CD4-positive, alpha-beta T cell treated with Interleukin-10 for 1 hour (primary cell): ENCODE measurements around the gene ZP3.
"Not testable (repeated sequence)": the region's sequence is repeated elsewhere in the genome, so short reads cannot be mapped to it uniquely, and the experiment has no call there.

Experiments
- DNase-seq: peaks from one replicate; pipeline ENCODE4 v3.0.0-alpha.2; 2020

Gene ZP3

DNA sequence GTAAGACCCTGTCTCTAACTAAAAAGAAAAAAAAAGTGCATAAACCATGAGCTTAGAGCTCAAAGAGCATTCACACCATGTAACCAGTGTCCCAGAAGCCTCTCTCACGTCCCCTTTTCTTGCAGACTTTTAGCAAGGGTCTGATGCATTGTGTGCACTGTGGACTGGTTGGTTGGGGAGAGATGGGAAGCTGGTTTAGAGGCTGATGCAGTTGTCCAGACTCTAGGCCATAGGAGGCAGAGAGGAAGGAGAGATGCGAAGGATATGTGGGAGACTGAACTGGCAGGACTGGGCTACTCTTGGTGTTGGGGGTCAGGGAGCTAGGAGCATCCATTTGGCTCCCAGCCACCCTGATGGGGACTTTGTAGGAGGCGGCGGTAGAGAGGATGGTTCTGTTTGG, 17.0 kb upstream of the ZP3 start:
- no peak for DNase-seq

DNA sequence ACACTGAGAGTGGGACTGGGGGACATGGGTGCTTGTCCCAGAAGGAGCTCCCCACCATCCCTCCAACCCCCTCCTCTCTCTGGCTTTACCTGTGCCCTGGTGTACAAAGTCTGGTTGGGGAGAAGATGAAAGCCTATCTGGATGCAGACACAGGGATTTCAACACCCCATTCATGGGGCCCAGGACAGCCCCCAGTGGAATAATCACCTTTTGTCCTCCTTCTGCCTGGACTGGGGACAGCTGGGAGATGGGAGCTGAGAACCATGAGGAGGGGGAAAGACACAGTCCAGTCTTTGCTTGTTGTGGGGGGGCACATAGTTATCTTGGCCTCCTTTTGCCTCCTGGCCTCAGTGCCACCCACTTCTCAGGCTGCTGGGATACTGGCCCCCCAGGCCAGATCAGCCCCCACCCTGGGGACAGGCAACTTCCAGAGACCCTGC, 16.6 kb upstream of the ZP3 start:
- DNase-seq: no peak

DNA sequence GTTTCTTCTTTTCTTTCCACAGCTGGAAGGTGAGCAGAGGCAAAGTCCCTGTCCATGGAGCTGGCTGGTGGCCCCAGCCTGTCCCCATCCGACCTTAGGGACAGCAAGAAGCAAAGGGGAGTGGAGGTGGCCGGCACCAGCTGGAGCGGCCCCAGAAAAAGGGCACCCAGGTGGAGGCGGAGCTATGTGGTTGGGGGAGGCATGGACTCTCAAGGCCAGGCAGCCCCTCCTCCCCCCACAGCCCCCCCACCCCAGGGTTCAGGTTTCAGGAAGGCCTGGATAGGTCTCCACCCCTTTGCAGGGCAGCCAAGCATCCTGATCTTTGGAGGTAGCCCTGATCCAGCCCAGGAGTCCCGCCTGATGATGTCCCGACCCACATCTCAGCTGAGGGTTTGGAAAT, 15.2 kb upstream of the ZP3 start, which contains the start of gene SSC4D:
SSC4D (minus strand) TSS at position 161 of the 400 bp plus-strand sequence. CDS start 5,258 bp downstream, outside the sequence.
- no peak for DNase-seq

DNA sequence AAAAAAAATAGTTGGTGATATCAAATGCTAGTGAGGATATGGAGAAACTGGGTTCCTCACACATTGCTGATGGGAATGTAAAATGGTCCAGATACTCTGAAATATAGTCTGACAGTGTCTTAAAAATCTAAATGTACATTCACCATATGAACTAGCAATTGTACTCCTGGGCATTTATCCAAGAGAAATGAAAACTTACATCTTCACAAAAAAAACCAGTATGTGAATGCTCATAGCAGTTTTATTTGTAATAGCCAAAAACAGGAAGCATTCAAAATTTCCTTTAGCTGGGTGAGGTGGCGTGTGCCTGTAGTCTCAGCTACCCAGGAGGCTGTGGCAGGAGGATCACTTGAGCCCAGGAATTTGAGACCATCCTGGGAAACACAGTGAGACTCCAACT, 13.1 kb upstream of the ZP3 start:
- no peak for DNase-seq

DNA sequence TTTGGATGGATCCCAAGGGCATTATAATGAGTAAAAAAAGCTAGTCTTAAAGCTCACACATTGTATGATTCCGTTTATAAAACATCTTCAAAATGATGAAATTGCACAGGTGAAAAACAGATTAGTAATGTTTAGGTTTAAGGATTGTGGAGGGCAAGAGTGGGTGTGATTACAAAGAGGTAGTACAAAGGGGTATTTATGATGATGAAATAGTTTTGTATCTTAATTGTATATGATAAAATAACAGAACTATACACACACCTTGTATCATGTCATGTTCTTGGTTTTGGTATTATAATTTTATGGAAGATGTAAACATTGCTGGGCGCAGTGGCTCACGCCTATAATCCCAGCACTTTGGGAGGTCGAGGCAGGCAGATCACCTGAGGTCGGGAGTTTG, 12.5 kb upstream of the ZP3 start:
- DNase-seq: no peak

DNA sequence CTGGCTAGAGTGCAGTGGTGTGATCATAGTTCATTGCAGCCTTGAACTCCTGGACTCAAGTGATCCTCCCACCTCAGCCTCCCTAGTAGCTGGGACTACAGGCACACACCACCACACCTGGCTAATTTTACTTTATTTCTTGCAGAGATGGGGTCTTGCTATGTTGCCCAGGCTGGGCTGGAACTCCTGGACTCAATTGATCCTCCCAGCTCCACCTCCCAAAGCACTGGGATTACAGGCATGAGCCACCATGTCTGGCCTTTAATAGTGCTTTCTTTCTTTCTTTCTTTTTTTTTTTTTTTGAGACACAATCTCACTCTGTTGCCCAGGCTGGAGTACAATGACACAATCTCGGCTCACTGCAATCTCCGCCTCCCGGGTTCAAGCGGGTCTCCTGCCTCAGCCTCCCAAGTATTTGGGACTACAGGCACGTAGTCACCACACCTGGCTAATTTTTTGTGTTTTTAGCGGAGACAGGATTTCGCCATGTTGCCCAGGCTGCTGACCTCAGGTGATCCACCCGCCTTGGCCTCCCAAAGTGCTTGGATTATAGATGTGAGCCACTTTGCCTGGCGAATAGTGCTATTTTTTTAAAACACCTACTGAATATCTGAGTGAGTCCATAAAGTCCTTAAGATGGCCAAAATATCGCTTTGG, 7.0 kb upstream of the ZP3 start:
- DNase-seq: not testable (repeated sequence)

DNA sequence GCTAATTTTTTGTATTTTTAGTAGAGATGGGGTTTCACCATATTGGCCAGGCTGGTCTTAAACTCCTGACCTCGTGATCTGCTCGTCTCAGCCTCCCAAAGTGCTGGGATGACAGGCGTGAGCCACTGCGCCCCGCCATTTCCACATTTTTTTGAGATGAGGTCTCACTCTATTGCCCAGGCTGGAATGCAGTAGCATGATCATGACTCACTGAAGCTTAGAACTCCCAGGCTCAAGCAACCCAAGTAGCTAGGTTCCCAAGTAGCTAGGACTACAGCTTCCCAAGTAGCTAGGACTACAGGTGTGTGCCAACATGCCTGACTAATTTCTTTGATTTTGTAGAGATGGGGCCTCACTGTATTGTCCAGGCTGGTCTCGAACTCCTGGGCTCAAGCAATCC, 3.7 kb upstream of the ZP3 start:
- DNase-seq: not testable (repeated sequence)

DNA sequence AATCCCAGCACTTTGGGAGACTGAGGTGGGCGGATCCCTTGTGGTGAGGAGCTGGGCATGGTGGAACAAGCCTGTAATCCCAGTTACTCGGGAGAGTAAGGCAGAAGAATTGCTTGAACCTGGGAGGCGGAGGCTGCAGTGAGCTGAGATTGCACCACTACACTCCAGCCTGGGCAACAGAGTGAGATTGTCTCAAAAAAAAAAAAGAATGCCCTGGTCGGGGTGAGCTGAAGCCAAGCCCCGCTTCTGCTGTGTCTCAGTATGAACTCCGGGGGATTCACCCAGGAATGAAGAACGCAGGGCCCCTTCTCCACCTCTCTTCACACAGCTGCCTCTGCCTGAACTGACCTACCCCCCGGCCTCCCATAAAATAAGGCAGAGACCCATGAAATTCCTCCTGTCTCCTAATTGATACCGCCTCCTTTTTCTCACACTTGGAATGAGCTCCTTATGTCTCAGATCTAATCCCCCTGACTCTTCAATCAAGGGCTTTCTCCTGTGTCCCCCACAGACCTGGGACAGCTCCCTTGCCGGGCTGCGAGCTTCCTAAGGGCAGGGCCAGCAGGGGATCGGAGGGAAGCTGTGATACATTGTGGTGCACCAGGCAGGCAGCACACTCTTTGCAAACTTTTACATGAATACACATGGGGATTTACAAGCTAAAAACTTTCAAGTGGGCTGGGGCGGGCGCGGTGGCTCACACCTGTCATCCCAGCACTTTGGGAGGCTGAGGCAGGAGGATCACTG, 911 bp upstream of the ZP3 start:
- no peak for DNase-seq

DNA sequence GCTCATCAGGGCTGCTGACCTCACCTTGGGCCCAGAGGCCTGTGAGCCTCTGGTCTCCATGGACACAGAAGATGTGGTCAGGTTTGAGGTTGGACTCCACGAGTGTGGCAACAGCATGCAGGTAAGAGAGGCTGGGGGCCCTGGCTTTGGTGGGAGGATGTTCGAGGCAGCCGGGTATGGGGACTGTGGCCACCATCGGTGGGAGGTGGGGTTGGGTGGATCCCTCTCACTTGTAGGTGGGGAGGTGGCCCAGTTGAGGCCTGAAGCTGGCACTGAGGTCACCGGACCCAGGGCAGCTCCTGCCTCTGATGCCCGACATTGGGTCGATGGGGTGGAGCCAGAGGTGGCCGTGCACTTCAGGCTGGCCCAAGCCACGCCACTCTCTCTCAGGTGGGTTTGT, 406 bp downstream of the ZP3 start:
- DNase-seq: no peak

DNA sequence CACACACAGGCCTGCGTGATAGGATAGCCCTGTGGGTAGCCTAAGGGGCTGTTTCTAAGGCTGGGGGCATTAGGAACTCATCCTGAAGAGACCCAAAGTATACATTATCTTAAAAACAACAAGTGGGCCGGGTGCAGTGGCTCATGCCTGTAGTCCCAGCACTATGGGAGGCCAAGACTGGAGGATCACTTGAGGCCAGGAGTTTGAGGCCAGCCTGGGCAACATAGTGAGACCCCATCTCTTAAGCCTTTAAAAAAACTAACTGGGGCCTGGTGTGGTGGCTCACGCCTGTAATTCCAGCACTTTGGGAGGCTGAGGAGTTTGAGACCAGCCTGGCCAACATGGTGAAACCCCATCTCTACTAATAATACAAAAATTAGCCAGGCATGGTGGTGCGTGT, 808 bp downstream of the ZP3 start:
- not testable (repeated sequence) for DNase-seq

DNA sequence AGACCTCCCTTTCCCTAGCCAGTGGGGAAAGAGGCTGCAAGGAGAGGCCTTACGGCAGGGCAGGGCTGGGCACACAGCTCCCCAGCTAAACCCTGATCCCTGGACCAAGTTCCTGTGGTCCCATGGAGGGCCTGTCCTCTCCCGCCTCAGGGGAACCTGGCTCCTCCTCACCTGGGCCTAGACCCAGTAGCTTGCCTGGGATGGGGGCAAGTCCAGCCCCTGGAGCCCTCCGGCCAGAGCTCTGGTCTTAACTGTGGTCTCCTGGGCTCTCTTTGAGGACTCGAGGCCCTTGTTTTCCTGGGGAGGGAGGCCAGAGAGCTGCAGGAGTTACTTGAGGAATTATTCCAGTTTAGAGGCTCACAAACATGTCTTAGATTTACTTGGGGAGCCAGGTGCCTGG, 1.5 kb downstream of the ZP3 start:
- DNase-seq: no peak

DNA sequence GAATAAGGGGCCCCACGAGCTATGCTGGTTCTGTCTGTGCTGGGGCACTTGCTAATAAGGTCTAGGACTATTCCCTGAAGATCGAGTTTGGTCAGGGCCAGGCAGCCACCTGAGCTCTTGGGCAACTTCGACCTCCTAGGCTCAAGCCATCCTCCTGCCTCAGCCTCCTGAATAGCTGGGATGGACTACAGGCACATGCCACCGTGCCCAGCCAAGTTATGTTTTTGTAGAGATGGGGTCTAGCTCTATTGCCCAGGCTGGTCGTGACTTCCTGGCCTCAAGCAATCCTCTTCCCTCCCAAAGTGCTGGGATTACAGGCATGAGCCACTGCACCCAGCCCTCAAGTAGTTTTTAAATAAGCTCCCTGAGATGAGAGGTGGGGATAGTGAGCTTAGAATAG, 2.9 kb downstream of the ZP3 start:
- no peak for DNase-seq

DNA sequence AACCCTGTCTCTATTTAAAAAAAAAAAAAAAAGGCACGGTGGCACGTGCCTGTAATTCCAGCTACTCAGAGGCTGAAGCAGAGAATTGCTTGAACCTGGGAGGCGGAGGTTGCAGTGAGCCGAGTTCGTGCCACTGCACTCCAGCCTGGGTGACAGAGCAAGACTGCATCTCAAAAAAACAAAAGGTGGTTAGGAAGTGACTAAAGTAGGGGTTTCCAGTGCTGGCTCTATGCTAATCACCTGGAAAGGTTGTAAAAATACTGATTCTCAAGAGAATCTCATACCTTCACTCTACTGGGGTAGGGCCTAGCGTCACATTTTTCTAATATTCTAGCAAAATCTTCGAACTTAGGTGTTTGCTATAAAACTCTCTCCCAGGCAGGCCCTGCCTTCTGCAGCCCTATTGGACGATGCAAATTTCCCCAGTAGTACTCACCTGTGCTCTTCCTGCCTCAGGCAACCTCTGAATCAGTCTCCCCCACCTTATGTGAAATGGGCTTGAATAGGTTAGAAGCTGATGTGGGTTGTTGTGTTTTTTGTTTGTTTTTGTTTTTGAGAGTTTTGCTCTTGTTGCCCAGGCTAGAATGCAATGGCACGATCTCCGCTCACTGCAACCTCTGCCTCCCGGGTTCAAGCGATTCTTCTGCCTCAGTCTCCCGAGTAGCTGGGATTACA, 3.5 kb downstream of the ZP3 start:
- DNase-seq: no peak

DNA sequence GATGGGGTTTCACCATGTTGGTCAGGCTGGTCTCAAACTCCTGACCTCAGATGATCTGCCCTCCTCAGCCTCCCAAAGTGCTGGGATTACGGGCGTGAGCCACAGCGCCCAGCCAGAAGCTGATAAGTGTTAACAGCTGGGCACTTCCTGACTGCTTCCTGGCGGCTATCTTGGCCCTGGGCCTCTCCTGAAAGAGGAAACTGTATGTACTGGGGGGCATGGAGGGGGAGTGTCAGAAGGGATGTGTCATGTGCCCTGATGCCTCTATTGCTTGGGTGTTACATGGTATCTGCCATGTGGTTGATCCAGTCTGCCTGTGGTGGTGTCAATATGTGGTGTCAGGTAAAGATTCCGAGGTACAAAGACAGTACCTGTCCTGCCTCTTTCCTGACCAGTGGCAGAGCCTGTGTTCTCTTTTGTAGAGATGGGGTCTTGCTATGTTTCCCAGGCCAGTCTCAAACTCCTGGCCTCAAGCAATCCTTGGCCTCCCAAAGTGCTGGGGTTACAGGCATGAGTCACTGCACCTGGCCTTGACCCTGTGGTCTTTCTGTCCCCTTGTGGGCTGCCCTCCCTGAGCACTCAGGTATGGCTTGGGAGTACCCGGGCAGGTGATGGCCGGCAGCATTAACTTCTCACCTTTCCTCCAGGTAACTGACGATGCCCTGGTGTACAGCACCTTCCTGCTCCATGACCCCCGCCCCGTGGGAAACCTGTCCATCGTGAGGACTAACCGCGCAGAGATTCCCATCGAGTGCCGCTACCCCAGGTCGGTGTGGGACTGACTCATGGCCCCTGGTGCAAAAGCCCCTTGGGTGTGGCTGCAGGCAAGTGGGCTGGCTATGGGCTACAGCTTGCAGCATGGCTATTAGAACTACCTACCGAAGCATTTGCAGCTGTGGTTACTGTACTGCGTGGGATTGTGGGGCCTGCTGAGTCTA, 4.4 kb downstream of the ZP3 start:
- no peak for DNase-seq

DNA sequence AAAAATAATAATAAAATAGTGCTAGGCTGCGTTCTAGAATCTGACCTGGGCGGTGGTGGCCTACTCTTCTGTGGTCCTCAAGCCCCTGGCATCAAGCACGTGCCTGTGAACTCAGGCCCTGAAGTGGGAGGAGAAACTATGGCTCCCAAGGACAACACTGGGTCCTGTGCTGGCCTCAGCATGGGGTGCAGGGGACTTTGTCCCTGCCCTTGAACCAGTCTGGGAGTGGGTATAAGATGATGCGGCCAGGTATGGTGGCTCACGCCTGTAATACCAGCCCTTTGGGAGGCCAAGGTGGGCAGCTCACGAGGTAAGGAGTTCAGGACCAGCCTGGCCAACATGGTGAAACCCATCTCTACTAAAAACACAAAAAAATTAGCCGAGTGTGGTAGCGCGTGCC, 5.5 kb downstream of the ZP3 start:
- no peak for DNase-seq

DNA sequence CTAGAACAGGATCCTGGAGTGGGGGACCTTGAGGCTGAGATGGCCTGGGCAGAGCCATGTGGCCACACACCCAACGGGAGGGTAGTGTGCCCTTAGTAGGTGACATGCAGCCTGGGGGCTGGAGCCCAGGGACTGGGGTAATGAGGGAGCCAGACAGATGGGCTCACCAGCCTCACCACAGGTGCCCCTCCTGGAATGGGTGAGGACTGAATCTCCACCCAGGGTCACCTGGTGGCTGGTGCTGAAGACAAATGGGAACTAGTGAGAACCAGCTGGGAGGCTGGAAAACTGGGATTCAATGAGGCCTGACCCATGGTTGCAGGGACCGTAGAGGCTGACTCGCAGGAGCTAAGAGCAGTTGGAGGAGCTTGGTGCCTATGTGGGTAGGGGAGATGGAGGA, 6.1 kb downstream of the ZP3 start:
- DNase-seq: no peak

DNA sequence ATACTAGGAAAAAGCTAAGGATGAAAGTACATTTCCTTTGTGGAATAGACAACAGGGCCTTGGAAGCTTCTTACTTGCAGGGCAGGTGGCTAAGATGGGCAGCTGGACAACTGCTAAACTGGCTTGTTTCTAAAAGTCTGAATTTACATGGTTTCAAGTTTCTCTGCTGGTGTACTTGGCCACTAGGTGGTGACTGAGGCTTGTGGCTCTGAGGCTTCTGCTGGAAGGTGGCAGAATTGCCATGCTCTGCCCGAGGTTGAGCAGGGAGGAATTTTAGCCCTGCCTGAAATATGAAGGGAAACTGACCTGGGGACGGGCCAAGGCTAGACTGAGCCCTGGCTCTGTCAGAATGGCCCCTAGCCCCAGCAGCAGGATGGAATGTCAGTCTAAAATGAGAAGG, 13.1 kb downstream of the ZP3 start:
- peak; percentile 63 for DNase-seq

DNA sequence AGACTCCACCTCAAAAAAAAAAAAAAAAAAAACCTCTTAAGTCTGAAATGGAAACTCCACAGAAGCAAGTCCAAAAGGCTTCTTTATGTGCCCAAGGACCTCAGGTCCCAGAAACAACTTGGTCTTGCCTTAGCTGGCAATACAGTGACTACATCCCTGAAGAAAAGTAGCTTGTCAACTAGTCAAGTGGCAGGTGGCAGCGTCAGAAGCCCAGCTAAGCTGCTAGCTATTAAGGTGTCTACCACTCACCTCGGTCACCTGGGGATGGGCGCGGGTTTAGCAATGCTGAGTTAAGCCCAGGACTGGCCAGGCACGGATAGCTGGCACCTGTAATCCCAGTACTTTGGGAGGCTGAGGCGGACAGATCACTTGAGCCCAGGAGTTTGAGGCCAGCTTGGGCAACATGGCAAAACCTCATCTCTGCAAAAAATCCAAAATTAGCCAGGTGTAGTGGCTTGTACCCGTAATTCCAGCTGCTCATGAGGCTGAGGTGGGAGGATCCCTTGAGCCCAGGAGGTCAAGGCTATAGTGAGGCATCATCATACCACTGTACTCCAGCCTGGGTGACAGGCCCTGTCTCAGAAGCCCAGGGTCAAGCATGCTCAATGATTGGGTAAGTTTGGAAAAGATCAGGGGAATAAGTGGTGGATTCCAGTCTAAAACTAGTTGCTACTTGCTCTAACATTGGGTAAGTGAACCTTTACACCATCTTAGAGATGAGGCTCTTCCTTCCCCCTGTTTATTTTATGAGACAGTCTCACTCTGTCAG, 14.6 kb downstream of the ZP3 start:
- not testable (repeated sequence) for DNase-seq

DNA sequence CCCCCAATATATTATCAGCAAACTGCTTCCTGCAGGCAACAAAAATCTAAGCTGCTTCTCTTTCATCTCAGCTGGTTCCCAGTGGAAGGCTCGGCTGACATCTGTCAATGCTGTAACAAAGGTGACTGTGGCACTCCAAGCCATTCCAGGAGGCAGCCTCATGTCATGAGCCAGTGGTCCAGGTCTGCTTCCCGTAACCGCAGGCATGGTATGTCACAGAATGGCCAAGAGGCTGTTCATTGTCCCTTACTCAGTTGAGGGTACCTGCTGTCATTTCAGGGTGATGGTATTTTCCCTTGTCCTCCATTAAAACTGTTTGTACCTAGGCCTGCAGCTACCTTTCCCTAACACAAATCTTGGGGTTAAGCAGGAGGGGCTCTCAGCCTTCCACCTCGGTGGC, 15.7 kb downstream of the ZP3 start:
- not testable (repeated sequence) for DNase-seq

DNA sequence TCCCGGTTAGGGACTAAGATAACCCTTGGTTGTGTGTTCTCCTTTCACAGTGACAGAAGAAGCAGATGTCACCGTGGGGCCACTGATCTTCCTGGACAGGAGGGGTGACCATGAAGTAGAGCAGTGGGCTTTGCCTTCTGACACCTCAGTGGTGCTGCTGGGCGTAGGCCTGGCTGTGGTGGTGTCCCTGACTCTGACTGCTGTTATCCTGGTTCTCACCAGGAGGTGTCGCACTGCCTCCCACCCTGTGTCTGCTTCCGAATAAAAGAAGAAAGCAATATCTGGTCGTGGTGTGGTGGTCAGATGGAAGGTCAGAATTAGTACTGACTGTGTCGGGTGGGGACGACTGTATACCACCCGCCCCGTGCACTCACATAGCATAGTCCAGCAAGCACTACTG, 17.0 kb downstream of the ZP3 start:
- not testable (repeated sequence) for DNase-seq

DNA sequence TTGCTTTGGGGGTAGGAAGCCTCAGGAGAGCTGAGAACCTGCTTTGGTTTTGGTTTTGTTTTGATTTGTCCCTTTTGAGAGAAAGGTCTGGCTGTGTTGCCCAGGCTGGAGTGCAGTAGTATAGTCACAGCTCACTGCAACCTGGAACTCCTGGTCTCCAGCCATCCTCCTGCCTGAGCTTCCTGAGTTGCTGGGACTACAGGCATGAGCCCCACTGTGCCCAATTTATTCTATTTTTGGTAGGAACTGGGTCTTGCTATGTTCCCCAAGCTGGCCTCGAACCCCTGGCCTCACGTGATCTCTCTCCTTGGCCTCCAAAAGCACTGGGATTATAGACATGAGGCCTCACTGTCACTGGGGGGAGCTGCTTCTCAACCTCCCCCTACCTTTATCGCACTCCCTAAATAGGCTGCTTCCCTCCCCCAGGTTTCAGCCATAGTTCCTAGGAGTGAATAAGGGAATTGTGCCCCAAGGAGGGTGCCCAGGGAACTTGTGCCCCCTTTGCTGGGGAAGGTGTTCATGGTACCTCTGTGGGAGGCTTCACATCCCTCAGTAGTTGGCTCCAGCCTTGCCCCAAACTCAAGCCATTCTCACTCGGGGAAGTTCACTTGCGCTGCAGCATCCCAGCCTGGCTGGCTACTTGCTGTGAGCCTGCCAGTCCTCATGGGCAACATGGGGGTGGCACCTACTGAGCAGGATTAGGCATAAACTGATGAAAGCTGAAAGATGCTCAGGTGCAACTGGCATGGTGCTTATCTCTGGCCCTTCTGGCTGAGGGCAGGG, 18.1 kb downstream of the ZP3 start:
- not testable (repeated sequence) for DNase-seq
